ENCODE data around the gene ZNF724.

The ZNF724 gene

DNA sequence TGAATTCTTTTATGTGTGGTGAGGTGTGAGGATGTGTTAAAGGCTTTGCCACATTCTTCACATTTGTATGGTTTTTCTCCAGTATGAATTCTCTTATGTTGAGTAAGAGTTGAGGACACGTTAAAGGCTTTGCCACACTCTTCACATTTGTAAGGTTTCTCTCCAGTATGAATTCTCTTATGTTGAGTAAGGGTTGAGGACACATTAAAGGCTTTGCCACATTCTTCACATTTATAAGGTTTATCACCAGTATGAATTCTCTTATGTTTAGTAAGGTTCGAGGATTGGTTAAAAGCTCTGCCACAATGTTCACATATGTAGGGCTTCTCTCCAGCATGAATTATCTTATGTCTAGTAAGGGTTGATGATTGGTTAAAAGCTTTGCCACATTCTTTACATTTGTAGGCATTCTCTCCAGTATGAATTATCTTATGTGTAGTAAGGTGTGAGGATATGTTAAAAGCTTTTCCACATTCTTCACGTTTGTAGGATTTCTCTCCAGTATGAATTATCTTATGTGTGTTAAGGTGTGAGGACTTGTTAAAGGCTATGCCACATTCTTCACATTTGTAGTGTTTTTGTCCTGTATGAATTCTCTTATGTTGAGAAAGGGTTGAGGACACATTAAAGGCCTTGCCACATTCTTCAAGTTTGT, 27.1 kb downstream of the ZNF724 start:
- TF ChIP-seq, protein P1, sequence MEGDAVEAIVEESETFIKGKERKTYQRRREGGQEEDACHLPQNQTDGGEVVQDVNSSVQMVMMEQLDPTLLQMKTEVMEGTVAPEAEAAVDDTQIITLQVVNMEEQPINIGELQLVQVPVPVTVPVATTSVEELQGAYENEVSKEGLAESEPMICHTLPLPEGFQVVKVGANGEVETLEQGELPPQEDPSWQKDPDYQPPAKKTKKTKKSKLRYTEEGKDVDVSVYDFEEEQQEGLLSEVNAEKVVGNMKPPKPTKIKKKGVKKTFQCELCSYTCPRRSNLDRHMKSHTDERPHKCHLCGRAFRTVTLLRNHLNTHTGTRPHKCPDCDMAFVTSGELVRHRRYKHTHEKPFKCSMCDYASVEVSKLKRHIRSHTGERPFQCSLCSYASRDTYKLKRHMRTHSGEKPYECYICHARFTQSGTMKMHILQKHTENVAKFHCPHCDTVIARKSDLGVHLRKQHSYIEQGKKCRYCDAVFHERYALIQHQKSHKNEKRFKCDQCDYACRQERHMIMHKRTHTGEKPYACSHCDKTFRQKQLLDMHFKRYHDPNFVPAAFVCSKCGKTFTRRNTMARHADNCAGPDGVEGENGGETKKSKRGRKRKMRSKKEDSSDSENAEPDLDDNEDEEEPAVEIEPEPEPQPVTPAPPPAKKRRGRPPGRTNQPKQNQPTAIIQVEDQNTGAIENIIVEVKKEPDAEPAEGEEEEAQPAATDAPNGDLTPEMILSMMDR (IDR thresholded peaks at IDR 0.05; ENCODE audit: extremely low read depth, missing control alignments), result no peak
- no peak for DNase-seq (ENCODE audit: low spot score)

DNA sequence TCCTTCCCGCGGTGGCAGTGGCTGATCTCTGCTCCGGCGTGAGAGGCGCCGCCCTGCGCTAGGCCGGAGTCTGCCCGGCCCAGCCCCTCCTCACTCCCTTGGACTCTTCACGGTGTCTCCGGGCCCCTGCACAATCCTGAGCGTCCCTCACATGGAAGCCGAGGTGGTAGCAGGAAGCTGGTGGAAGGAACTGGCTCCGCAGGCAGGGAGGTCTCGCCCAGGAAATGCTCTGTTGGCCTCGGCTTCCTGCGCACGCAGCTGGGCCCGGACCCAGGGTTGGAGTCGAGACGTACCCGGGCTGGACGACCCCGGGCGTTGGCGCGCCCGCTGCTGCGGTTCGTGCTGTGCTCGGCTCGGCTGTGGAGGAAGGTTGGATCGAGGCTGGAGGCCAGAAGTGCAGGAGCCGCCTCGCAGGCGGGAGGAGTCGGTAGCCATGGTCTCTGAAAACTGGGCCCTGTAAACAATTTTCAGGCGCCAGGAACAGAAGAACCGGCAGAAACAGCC, 46.3 kb downstream of the ZNF724 start:
- no peak for DNase-seq (ENCODE audit: low spot score)
- TF ChIP-seq, protein P1 (IDR thresholded peaks at IDR 0.05; ENCODE audit: extremely low read depth, missing control alignments), result no peak

DNA sequence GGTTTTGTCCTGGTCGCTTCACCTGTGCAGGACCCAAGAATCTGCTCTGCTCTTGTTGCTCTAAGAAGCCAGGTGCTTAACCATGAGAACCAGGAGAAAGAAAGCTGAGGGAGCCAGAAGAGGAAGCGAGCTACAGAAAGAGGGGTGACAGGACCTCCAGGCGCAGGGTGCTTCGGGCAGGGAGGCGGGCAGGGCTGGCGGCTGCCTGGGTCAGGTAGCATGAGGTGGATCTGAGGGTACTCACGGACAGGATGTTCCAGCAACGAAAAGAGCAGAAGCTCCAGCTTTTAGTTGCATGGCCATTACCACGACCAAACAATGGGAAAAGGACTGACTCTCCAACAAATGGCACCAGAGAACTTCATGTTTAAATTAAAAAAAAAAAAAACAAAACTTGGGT, 59.9 kb downstream of the ZNF724 start:
- TF ChIP-seq, protein P1 (IDR thresholded peaks at IDR 0.05; ENCODE audit: extremely low read depth, missing control alignments), result no peak
- no peak for DNase-seq (ENCODE audit: low spot score)

DNA sequence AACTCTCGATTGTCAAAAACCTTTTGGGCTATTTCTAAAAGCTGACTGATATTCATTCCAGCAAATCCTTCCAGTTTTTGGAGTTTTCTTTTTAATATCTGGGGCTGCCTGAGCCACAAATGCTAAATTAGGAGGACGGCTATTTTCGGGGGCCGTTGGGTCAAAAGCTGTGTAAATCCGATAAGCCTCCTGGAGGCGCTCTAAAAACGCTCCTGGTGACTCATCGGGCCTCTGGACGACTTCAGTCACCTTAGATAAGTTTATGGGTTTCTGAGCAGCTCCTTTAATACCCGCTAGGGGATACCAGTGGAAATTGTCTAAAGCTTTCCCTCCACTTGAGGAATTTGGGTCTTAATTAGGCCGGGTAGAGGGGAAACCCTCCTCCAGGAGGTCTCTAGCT, 66.9 kb downstream of the ZNF724 start:
- no peak for DNase-seq (ENCODE audit: low spot score)
- TF ChIP-seq, protein P1 (IDR thresholded peaks at IDR 0.05; ENCODE audit: extremely low read depth, missing control alignments), result no peak

All from GM20000 (cell line).